ENCODE results near the gene EHBP1L1. TPM values are rescaled to one million over a fixed set of nuclear protein-coding genes. Genes with fewer than 3 reads are reported as not detected.

EHBP1L1 gene
- total and polyA plus RNA-seq, 2 of the 13 experiments (the other 11 are each of a cell fraction or from before 2014, with no cell fraction given), result 8.3 to 10.6 TPM

DNA sequence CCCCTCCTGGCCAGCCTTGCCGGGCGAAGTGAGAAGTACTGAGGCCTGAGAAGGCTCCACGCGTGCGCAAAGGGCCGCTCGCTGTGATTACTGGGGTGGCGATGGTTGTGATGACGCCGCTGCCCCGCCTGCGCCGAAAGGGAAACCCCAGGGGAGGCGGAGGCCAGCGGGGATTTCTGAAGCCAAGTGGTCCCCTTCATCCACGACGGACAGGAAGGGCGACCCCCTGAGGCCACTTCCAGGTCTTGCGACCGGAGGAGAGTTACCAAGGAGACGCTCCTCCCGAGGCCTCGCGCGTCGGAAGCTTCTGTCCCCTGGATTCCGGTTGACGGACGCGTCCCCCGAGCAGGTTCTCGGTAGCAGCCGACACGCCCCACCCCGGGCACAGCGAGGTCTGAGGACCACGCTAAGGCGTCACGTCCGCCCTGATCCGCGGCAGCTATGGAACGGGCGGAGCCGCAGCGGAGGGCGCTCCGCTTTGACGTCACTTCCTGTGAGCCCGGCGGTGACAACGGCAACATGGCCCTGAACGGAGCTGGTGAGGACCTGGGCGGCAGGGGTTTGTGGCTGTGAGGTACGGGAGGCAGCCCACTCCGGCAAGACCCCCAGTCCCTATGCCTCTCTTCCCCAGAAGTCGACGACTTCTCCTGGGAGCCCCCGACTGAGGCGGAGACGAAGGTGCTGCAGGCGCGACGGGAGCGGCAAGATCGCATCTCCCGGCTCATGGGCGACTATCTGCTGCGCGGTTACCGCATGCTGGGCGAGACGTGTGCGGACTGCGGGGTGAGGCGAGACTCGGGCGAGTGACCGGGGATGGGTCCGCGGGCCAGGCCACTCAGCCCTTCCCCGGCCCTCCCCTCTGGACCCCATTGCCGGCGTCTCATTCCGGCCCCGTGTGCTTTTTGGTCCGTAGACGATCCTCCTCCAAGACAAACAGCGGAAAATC, 5.6 kb upstream of the EHBP1L1 start, which contains the start of gene ZNRD2 (continued):
- TF ChIP-seq CBX5 (CRISPR knock-in tag; IDR thresholded peaks at IDR 0.05; ENCODE audit: borderline replicate concordance) (peak; percentile 58; the same call in 1 of the 2 replicates), ZNF431 (CRISPR knock-in tag; IDR thresholded peaks at IDR 0.05; ENCODE audit: borderline replicate concordance, low read depth) (no peak), ZFP41 (CRISPR knock-in tag; IDR thresholded peaks at IDR 0.05; ENCODE audit: borderline replicate concordance) (no peak), NR3C1 (CRISPR knock-in tag; IDR thresholded peaks at IDR 0.05) (no peak), ELF4 (CRISPR knock-in tag; IDR thresholded peaks at IDR 0.05; ENCODE audit: borderline replicate concordance) (no peak), SRSF9 (IDR thresholded peaks at IDR 0.05; ENCODE audit: borderline replicate concordance, insufficient read depth, low read depth, low read length, poor library complexity, severe bottlenecking) (no peak), PHF5A (CRISPR knock-in tag; IDR thresholded peaks at IDR 0.05; ENCODE audit: low read depth, unreplicated experiment) (peak; percentile 90), ZFY (CRISPR knock-in tag; IDR thresholded peaks at IDR 0.05) (peak; percentile 87), ZNF644 (CRISPR knock-in tag; IDR thresholded peaks at IDR 0.05; ENCODE audit: low read depth) (no peak), ZNF143 (CRISPR knock-in tag; IDR thresholded peaks at IDR 0.05) (peak; percentile 61), ZNF30 (CRISPR knock-in tag; IDR thresholded peaks at IDR 0.05) (no peak), GABPB1 (CRISPR knock-in tag; IDR thresholded peaks at IDR 0.05) (peak; percentile 100), IRX3 (CRISPR knock-in tag; IDR thresholded peaks at IDR 0.05; ENCODE audit: borderline replicate concordance, low read depth) (no peak), TEAD2 (CRISPR knock-in tag; IDR thresholded peaks at IDR 0.05) (no peak)
- TF ChIP-seq, protein P1, sequence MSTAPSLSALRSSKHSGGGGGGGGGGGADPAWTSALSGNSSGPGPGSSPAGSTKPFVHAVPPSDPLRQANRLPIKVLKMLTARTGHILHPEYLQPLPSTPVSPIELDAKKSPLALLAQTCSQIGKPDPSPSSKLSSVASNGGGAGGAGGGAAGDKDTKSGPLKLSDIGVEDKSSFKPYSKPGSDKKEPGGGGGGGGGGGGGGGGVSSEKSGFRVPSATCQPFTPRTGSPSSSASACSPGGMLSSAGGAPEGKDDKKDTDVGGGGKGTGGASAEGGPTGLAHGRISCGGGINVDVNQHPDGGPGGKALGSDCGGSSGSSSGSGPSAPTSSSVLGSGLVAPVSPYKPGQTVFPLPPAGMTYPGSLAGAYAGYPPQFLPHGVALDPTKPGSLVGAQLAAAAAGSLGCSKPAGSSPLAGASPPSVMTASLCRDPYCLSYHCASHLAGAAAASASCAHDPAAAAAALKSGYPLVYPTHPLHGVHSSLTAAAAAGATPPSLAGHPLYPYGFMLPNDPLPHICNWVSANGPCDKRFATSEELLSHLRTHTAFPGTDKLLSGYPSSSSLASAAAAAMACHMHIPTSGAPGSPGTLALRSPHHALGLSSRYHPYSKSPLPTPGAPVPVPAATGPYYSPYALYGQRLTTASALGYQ (CRISPR knock-in tag; IDR thresholded peaks at IDR 0.05), result 0 out of 2 replicates have a peak, but pooled peaks have one; percentile 30
- TF ChIP-seq, protein P2, sequence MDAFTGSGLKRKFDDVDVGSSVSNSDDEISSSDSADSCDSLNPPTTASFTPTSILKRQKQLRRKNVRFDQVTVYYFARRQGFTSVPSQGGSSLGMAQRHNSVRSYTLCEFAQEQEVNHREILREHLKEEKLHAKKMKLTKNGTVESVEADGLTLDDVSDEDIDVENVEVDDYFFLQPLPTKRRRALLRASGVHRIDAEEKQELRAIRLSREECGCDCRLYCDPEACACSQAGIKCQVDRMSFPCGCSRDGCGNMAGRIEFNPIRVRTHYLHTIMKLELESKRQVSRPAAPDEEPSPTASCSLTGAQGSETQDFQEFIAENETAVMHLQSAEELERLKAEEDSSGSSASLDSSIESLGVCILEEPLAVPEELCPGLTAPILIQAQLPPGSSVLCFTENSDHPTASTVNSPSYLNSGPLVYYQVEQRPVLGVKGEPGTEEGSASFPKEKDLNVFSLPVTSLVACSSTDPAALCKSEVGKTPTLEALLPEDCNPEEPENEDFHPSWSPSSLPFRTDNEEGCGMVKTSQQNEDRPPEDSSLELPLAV (CRISPR knock-in tag; conservative IDR thresholded peaks at IDR 0.05; ENCODE audit: low read depth), result no peak
- TF ChIP-seq, protein P3, sequence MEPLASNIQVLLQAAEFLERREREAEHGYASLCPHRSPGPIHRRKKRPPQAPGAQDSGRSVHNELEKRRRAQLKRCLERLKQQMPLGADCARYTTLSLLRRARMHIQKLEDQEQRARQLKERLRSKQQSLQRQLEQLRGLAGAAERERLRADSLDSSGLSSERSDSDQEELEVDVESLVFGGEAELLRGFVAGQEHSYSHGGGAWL (CRISPR knock-in tag; IDR thresholded peaks at IDR 0.05), result no peak; the same call in 1 of the 2 replicates
- TF ChIP-seq, protein P4, sequence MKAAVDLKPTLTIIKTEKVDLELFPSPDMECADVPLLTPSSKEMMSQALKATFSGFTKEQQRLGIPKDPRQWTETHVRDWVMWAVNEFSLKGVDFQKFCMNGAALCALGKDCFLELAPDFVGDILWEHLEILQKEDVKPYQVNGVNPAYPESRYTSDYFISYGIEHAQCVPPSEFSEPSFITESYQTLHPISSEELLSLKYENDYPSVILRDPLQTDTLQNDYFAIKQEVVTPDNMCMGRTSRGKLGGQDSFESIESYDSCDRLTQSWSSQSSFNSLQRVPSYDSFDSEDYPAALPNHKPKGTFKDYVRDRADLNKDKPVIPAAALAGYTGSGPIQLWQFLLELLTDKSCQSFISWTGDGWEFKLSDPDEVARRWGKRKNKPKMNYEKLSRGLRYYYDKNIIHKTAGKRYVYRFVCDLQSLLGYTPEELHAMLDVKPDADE (CRISPR knock-in tag; IDR thresholded peaks at IDR 0.05), result no peak
- TF ChIP-seq, protein P5, sequence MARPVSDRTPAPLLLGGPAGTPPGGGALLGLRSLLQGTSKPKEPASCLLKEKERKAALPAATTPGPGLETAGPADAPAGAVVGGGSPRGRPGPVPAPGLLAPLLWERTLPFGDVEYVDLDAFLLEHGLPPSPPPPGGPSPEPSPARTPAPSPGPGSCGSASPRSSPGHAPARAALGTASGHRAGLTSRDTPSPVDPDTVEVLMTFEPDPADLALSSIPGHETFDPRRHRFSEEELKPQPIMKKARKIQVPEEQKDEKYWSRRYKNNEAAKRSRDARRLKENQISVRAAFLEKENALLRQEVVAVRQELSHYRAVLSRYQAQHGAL (CRISPR knock-in tag; IDR thresholded peaks at IDR 0.05; ENCODE audit: not compliant biosample characterization), result no peak
- TF ChIP-seq, protein P6, sequence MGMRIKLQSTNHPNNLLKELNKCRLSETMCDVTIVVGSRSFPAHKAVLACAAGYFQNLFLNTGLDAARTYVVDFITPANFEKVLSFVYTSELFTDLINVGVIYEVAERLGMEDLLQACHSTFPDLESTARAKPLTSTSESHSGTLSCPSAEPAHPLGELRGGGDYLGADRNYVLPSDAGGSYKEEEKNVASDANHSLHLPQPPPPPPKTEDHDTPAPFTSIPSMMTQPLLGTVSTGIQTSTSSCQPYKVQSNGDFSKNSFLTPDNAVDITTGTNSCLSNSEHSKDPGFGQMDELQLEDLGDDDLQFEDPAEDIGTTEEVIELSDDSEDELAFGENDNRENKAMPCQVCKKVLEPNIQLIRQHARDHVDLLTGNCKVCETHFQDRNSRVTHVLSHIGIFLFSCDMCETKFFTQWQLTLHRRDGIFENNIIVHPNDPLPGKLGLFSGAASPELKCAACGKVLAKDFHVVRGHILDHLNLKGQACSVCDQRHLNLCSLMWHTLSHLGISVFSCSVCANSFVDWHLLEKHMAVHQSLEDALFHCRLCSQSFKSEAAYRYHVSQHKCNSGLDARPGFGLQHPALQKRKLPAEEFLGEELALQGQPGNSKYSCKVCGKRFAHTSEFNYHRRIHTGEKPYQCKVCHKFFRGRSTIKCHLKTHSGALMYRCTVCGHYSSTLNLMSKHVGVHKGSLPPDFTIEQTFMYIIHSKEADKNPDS (CRISPR knock-in tag; IDR thresholded peaks at IDR 0.05), result peak; percentile 29; the same call in 1 of the 2 replicates

Measured in HepG2 (cell line).